Erythroblast (primary cell): ENCODE data around the gene ADAM10.

Source experiments
- GATA1 ChIP-seq: IDR thresholded peaks from 2 replicates; pipeline ENCODE4 v1.6.1; 2011; ENCODE audit warnings: low read depth, mild to moderate bottlenecking, control low read depth, low read length, moderate library complexity
- POLR2A ChIP-seq: IDR thresholded peaks from 2 replicates; pipeline ENCODE4 v1.6.1; 2011; ENCODE audit warnings: mild to moderate bottlenecking, low read length

GRCh38 chr15:58587486-58587885, 162.0 kb downstream of the ADAM10 start:
- no peak for TF ChIP-seq POLR2A
- no peak for TF ChIP-seq GATA1
